GM12878 (cell line): ENCODE measurements around the gene TRIM38. TPM values are rescaled to one million over a fixed set of nuclear protein-coding genes. Genes with fewer than 3 reads are reported as not detected.

Source experiments
- BRCA1 ChIP-seq: IDR thresholded peaks from 2 replicates; pipeline ENCODE4 v1.6.1; 2011; ENCODE audit warnings: low read depth, low read length, improper control_type of control experiment
- CBX5 ChIP-seq: sonication (generic); IDR thresholded peaks from 2 replicates; pipeline ENCODE4 v1.6.1; 2016; ENCODE audit warnings: low read depth, moderate library complexity, mild to moderate bottlenecking, inconsistent platforms
- CEBPZ ChIP-seq: fragments of 150-350 bp; IDR thresholded peaks from 2 replicates; pipeline ENCODE4 v1.6.1; 2016; ENCODE audit warnings: low read depth, low read length
- CREB1 ChIP-seq: IDR thresholded peaks from 2 replicates; pipeline ENCODE4 v1.6.1; 2012; ENCODE audit warnings: low read depth, mild to moderate bottlenecking, inconsistent platforms
- GATAD2B ChIP-seq: fragments of 450-650 bp; conservative IDR thresholded peaks from 2 replicates; pipeline ENCODE4 v1.6.1; 2017; ENCODE audit warnings: low read depth, mild to moderate bottlenecking, moderate library complexity
- HDGF ChIP-seq: fragments of 450-650 bp; IDR thresholded peaks from 2 replicates; pipeline ENCODE4 v1.6.1; 2016; ENCODE audit warnings: antibody characterized with exemption
- LARP7 ChIP-seq: fragments of 450-650 bp; IDR thresholded peaks from 2 replicates; pipeline ENCODE4 v1.6.1; 2017; ENCODE audit warnings: mild to moderate bottlenecking
- MLLT1 ChIP-seq: fragments of 450-650 bp; IDR thresholded peaks from 2 replicates; pipeline ENCODE4 v1.6.1; 2016; ENCODE audit warnings: mild to moderate bottlenecking
- POU2F2 ChIP-seq: IDR thresholded peaks from 3 replicates; pipeline ENCODE4 v1.6.1; 2011; ENCODE audit warnings: low read depth, mild to moderate bottlenecking, low read length, borderline replicate concordance
- PRDM15 ChIP-seq: fragments of 450-650 bp; formaldehyde crosslinking; IDR thresholded peaks from 2 replicates; pipeline ENCODE4 v1.4.0; 2020; ENCODE audit warnings: mild to moderate bottlenecking, moderate library complexity
- RFX5 ChIP-seq: IDR thresholded peaks from 2 replicates; pipeline ENCODE4 v1.6.1; 2011; ENCODE audit warnings: low read depth, low read length, improper control_type of control experiment
- RUNX3 ChIP-seq: IDR thresholded peaks from 2 replicates; pipeline ENCODE4 v1.6.1; 2012; ENCODE audit warnings: low read length, inconsistent platforms
- SP1 ChIP-seq: IDR thresholded peaks from one replicate; pipeline ENCODE4 v1.6.1; 2011; ENCODE audit warnings: low read depth, low read length
- SREBF1 ChIP-seq: IDR thresholded peaks from 2 replicates; pipeline ENCODE4 v1.6.1; 2012; ENCODE audit warnings: mild to moderate bottlenecking, low read length
- STAT3 ChIP-seq: IDR thresholded peaks from 2 replicates; pipeline ENCODE4 v1.6.1; 2011; ENCODE audit warnings: low read depth, low read length, improper control_type of control experiment
- TARDBP ChIP-seq: IDR thresholded peaks from 2 replicates; pipeline ENCODE4 v1.6.1; 2016; ENCODE audit warnings: borderline replicate concordance
- USF2 ChIP-seq: IDR thresholded peaks from 2 replicates; pipeline ENCODE4 v1.6.1; 2011; ENCODE audit warnings: low read depth, low read length, improper control_type of control experiment, borderline replicate concordance
- ZBED1 ChIP-seq: IDR thresholded peaks from 2 replicates; pipeline ENCODE4 v1.6.1; 2016; ENCODE audit warnings: borderline replicate concordance
- ZNF24 ChIP-seq: fragments of 450-650 bp; IDR thresholded peaks from 2 replicates; pipeline ENCODE4 v1.6.1; 2017; ENCODE audit warnings: antibody characterized with exemption, mild to moderate bottlenecking
- polyA plus RNA-seq, 11 experiments: library from polyadenylated mRNA; depleted of rRNA in 4 of 11; unstranded in 6 of 11; stranded (reverse) in 5 of 11; fragments of >200 nt; fragmentation: Nextera tagmentation in 4 of 11; fragmentation: Illumina TruSeq in 1 of 11; extraction: Ambion mirVana in 4 of 11; extraction: Trizol in 1 of 11; gene quantifications; 1 replicate in 1 of 11; 2 replicates in 10 of 11; pipeline versions ENCODE4 v1.2.1 to v1.2.3, GENCODE V29; 2011 to 2016; ENCODE audit warnings: inconsistent platforms in 2 of 11, missing spikeins in 2 of 11, low read depth in 1 of 11
- total RNA-seq, 4 experiments: library from RNA; depleted of rRNA in 3 of 4; stranded (reverse); fragments of >200 nt in 3 of 4; fragmentation: Illumina TruSeq in 1 of 4; extraction: Trizol in 1 of 4; gene quantifications; 2 replicates each; pipeline versions ENCODE4 v1.2.1 to v1.2.3, GENCODE V29; 2013 to 2021
- TF ChIP-seq, protein P1 (sequence below): IDR thresholded peaks from 2 replicates; pipeline ENCODE4 v1.6.1; 2011; ENCODE audit warnings: mild to moderate bottlenecking, low read depth, low read length, moderate library complexity; ENCODE audit not compliant: insufficient replicate concordance

The TRIM38 gene
- total and polyA plus RNA-seq, 10 of the 15 experiments (the other 5 are each of a cell fraction or from before 2014, with no cell fraction given): 4.5 to 14.7 (median 11.1) TPM

- TF ChIP-seq PRDM15 (CRISPR knock-in tag) (no peak), CBX5 (no peak), POU2F2 (peak; percentile 95), RFX5 (no peak), LARP7 (peak; percentile 76), CREB1 (peak; percentile 55), SP1 (peak; percentile 91), MLLT1 (peak; percentile 90), TARDBP (no peak), HDGF (no peak), GATAD2B (peak; percentile 32; the same call in 1 of the 2 replicates), BRCA1 (no peak), CEBPZ (no peak), ZNF24 (no peak), RUNX3 (peak; percentile 57), USF2 (no peak), STAT3 (no peak), ZBED1 (peak; percentile 93), SREBF1 (no peak)
- TF ChIP-seq, protein P1, sequence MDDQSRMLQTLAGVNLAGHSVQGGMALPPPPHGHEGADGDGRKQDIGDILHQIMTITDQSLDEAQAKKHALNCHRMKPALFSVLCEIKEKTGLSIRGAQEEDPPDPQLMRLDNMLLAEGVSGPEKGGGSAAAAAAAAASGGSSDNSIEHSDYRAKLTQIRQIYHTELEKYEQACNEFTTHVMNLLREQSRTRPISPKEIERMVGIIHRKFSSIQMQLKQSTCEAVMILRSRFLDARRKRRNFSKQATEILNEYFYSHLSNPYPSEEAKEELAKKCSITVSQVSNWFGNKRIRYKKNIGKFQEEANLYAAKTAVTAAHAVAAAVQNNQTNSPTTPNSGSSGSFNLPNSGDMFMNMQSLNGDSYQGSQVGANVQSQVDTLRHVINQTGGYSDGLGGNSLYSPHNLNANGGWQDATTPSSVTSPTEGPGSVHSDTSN: no peak
These were observed 70.7 kb downstream of the TRIM38 start (continued) for GRCh38 chr6:26033085-26033940.
